Endothelial cell of umbilical vein (primary cell): ENCODE data around the gene SEMA4D.

ENCODE experiments used
- MYC ChIP-seq: IDR thresholded peaks from one replicate; pipeline ENCODE4 v1.6.1; 2011; ENCODE audit warnings: mild to moderate bottlenecking, low read depth, low read length
- POLR2A ChIP-seq: IDR thresholded peaks from 2 replicates; pipeline ENCODE4 v1.6.1; 2012; ENCODE audit warnings: low read depth, mild to moderate bottlenecking, control low read depth, low read length
- POLR2AphosphoS5 ChIP-seq: IDR thresholded peaks from 2 replicates; pipeline ENCODE4 v1.6.1; 2012; ENCODE audit warnings: low read depth, mild to moderate bottlenecking, control low read depth, low read length, moderate library complexity; ENCODE audit not compliant: insufficient read depth
- TF ChIP-seq, protein P1 (sequence below), 2 donors: IDR thresholded peaks; 1 replicate in 1 of 2; 2 replicates in 1 of 2; pipeline ENCODE4 v1.5.1; 2011; ENCODE audit warnings: low read length in 2 of 2, mild to moderate bottlenecking in 2 of 2, moderate library complexity in 2 of 2, control low read depth in 1 of 2, inconsistent platforms in 1 of 2, low read depth in 1 of 2; ENCODE audit not compliant: insufficient read depth in 1 of 2; ENCODE audit errors: extremely low read depth in 1 of 2

GRCh38 chr9:89376286-89376685, 121.6 kb downstream of the SEMA4D start:
- TF ChIP-seq, protein P1, sequence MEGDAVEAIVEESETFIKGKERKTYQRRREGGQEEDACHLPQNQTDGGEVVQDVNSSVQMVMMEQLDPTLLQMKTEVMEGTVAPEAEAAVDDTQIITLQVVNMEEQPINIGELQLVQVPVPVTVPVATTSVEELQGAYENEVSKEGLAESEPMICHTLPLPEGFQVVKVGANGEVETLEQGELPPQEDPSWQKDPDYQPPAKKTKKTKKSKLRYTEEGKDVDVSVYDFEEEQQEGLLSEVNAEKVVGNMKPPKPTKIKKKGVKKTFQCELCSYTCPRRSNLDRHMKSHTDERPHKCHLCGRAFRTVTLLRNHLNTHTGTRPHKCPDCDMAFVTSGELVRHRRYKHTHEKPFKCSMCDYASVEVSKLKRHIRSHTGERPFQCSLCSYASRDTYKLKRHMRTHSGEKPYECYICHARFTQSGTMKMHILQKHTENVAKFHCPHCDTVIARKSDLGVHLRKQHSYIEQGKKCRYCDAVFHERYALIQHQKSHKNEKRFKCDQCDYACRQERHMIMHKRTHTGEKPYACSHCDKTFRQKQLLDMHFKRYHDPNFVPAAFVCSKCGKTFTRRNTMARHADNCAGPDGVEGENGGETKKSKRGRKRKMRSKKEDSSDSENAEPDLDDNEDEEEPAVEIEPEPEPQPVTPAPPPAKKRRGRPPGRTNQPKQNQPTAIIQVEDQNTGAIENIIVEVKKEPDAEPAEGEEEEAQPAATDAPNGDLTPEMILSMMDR (IDR thresholded peaks at IDR 0.05; ENCODE audit: extremely low read depth in 1 of 2, insufficient read depth in 1 of 2, low read depth in 1 of 2, low read length in 2 of 2) = no peak
- TF ChIP-seq MYC (no peak), POLR2A (no peak), POLR2AphosphoS5 (no peak)
